A549 (cell line): ENCODE measurements around the gene COMMD10. TPM values are rescaled to one million over a fixed set of nuclear protein-coding genes. Genes with fewer than 3 reads are reported as not detected.

Experiments
- ATAC-seq, 2 experiments: fragments of 200-7000 bp in 1 of 2; fragments of >200 bp in 1 of 2; cut with Nextera tagmentation in 1 of 2; cut with Tn5 transposase in 1 of 2; 3 replicates each; pipeline versions ENCODE4 v1.8.0 to v1.9.1; 2018 to 2020; ENCODE audit warnings: mild to moderate bottlenecking in 1 of 2, moderate library complexity in 1 of 2
- CTCF ChIA-PET: fragments of 300-600 bp; sonication (Branson Sonifier 250); formaldehyde crosslinking; extraction: SDS; loops from one replicate; lab custom pipeline; 2021; ENCODE audit warnings: antibody characterized with exemption, inconsistent platforms; lab: Yijun Ruan, JAX
- POLR2A ChIA-PET: fragments of 350-600 bp; formaldehyde crosslinking; extraction: SDS; loops from one replicate; lab custom pipeline; 2021; ENCODE audit warnings: antibody characterized with exemption, inconsistent platforms; lab: Yijun Ruan, JAX
- DNase-seq, 2 experiments: peaks; one replicate each; pipeline versions ENCODE4 v3.0.0 to v3.0.0-alpha.2; 2011 to 2016; ENCODE audit warnings: low read depth in 1 of 2, low spot score in 1 of 2
- FAIRE-seq: peaks from 2 replicates; lab custom pipeline; 2011; peaks lifted over from hg19 to GRCh38; lab: Jason Lieb, UNC
- H3K27ac ChIP-seq, 2 experiments: fragments of >200 bp; sonication (Bioruptor Twin); formaldehyde crosslinking; 3 replicates each; pipeline ENCODE4 v1.5.1; 2016 to 2017
- H3K4me1 ChIP-seq: fragments of >200 bp; sonication (Bioruptor Twin); formaldehyde crosslinking; 3 replicates; pipeline ENCODE4 v1.6.1; 2016
- H3K4me2 ChIP-seq: fragments of >200 bp; sonication (Bioruptor Twin); formaldehyde crosslinking; 3 replicates; pipeline ENCODE4 v1.6.1; 2016
- H3K4me3 ChIP-seq: fragments of >200 bp; sonication (Bioruptor Twin); formaldehyde crosslinking; 3 replicates; pipeline ENCODE4 v1.5.1; 2016
- H3K9me3 ChIP-seq: fragments of >200 bp; sonication (Bioruptor Twin); formaldehyde crosslinking; 3 replicates; pipeline ENCODE4 v1.6.1; 2016
- BHLHE40 ChIP-seq: IDR thresholded peaks from 2 replicates; pipeline ENCODE4 v1.6.1; 2012; ENCODE audit warnings: low read depth, low read length, inconsistent platforms
- CBX8 ChIP-seq: fragments of 200-600 bp; sonication (generic); IDR thresholded peaks from 2 replicates; pipeline ENCODE4 v1.6.1; 2016
- CHD2 ChIP-seq: fragments of 150-350 bp; IDR thresholded peaks from 2 replicates; pipeline ENCODE4 v1.6.1; 2014; ENCODE audit warnings: low read length; ENCODE audit not compliant: partially characterized antibody
- CHD4 ChIP-seq: fragments of 200-600 bp; sonication (generic); IDR thresholded peaks from 2 replicates; pipeline ENCODE4 v1.6.1; 2016; ENCODE audit warnings: antibody characterized with exemption, mild to moderate bottlenecking, borderline replicate concordance
- E2F6 ChIP-seq: IDR thresholded peaks from 2 replicates; pipeline ENCODE4 v1.6.1; 2012; ENCODE audit warnings: low read depth, borderline replicate concordance
- EHF ChIP-seq: fragments of 250-450 bp; sonication (Bioruptor Pico); IDR thresholded peaks from 2 replicates; pipeline ENCODE4 v1.5.0; 2020; ENCODE audit warnings: mild to moderate bottlenecking
- EHMT2 ChIP-seq: fragments of 200-600 bp; sonication (generic); IDR thresholded peaks from 2 replicates; pipeline ENCODE4 v1.6.1; 2016; ENCODE audit warnings: antibody characterized with exemption, low read depth, mild to moderate bottlenecking, moderate library complexity
- EP300 ChIP-seq, 2 experiments: fragments of >200 bp; sonication (Bioruptor Twin); formaldehyde crosslinking; IDR thresholded peaks; 2 replicates in 1 of 2; 3 replicates in 1 of 2; pipeline ENCODE4 v1.6.1; 2016 to 2017
- FOSL2 ChIP-seq, 2 experiments: fragments of 450-650 bp in 1 of 2; fragments of >200 bp in 1 of 2; sonication (Bioruptor Twin) in 1 of 2; formaldehyde crosslinking; IDR thresholded peaks; 2 replicates each; pipeline versions ENCODE4 v1.5.0 to v1.6.1; 2016 to 2020; ENCODE audit warnings: mild to moderate bottlenecking in 1 of 2, moderate library complexity in 1 of 2
- GATA3 ChIP-seq: IDR thresholded peaks from 2 replicates; pipeline ENCODE4 v1.6.1; 2012; ENCODE audit warnings: borderline replicate concordance
- HDAC2 ChIP-seq: fragments of 200-600 bp; sonication (generic); IDR thresholded peaks from 2 replicates; pipeline ENCODE4 v1.6.1; 2016
- HOXB13 ChIP-seq: fragments of 250-450 bp; sonication (Bioruptor Pico); IDR thresholded peaks from 2 replicates; pipeline ENCODE4 v1.5.0; 2020; ENCODE audit warnings: low read depth, mild to moderate bottlenecking, moderate library complexity
- KDM1A ChIP-seq: fragments of 200-600 bp; sonication (generic); IDR thresholded peaks from 2 replicates; pipeline ENCODE4 v1.6.1; 2016; ENCODE audit warnings: low read depth, mild to moderate bottlenecking
- KDM5A ChIP-seq: fragments of 200-600 bp; sonication (generic); IDR thresholded peaks from 2 replicates; pipeline ENCODE4 v1.6.1; 2016; ENCODE audit warnings: antibody characterized with exemption, mild to moderate bottlenecking
- MAFK ChIP-seq: fragments of 450-650 bp; IDR thresholded peaks from 2 replicates; pipeline ENCODE4 v1.6.1; 2014; ENCODE audit not compliant: partially characterized antibody
- MAZ ChIP-seq: fragments of 150-350 bp; IDR thresholded peaks from 2 replicates; pipeline ENCODE4 v1.6.1; 2014; ENCODE audit warnings: antibody characterized with exemption, low read depth, low read length, borderline replicate concordance
- MYC ChIP-seq: IDR thresholded peaks from 2 replicates; pipeline ENCODE4 v1.6.1; 2012; ENCODE audit warnings: mild to moderate bottlenecking, inconsistent platforms, low read length, improper control_type of control experiment, borderline replicate concordance
- POLR2A ChIP-seq: IDR thresholded peaks from 2 replicates; pipeline ENCODE4 v1.6.1; 2012; ENCODE audit warnings: mild to moderate bottlenecking, low read length
- RAD21 ChIP-seq, 2 experiments: fragments of >200 bp in 1 of 2; sonication (Bioruptor Twin) in 1 of 2; formaldehyde crosslinking in 1 of 2; IDR thresholded peaks in 1 of 2; conservative IDR thresholded peaks in 1 of 2; 2 replicates in 1 of 2; 3 replicates in 1 of 2; pipeline ENCODE4 v1.6.1; 2012 to 2018; ENCODE audit warnings: inconsistent platforms in 1 of 2
- RFX5 ChIP-seq: fragments of 450-650 bp; IDR thresholded peaks from 2 replicates; pipeline ENCODE4 v1.7.1; 2014; ENCODE audit warnings: antibody characterized with exemption, mild to moderate bottlenecking, moderate library complexity
- RNF2 ChIP-seq: fragments of 200-600 bp; sonication (generic); IDR thresholded peaks from 2 replicates; pipeline ENCODE4 v1.6.1; 2016; ENCODE audit warnings: low read depth, mild to moderate bottlenecking, antibody characterized with exemption, moderate library complexity, borderline replicate concordance
- SREBF2 ChIP-seq: fragments of 450-650 bp; IDR thresholded peaks from 2 replicates; pipeline ENCODE4 v1.6.1; 2014; ENCODE audit warnings: mild to moderate bottlenecking, moderate library complexity
- TP53 ChIP-seq: fragments of 250-450 bp; sonication (Bioruptor Pico); IDR thresholded peaks from 2 replicates; pipeline ENCODE4 v1.5.0; 2021; ENCODE audit warnings: mild to moderate bottlenecking, moderate library complexity
- ZC3H11A ChIP-seq: fragments of 450-650 bp; IDR thresholded peaks from 2 replicates; pipeline ENCODE4 v1.6.1; 2014; ENCODE audit warnings: antibody characterized with exemption, mild to moderate bottlenecking
- WGBS: methylation state at CpG from one replicate; pipeline ENCODE4 v1.1.6; 2017; ENCODE audit errors: missing lambda C conversion rate; 5-methylcytosine and 5-hydroxymethylcytosine counted together
- polyA plus RNA-seq, 4 experiments: library from polyadenylated mRNA; depleted of rRNA in 3 of 4; stranded (reverse); fragments of >200 nt; fragmentation: RNase III in 1 of 4; extraction: RNeasy Plus Mini Kit Qiagen cat#74134 plus additional on column Dnase treatment in 1 of 4; gene quantifications; 2 replicates in 3 of 4; 3 replicates in 1 of 4; pipeline ENCODE4 v1.2.3, GENCODE V29; 2011 to 2017
- TF ChIP-seq, protein P1 (sequence below): fragments of >200 bp; sonication (Bioruptor Twin); formaldehyde crosslinking; IDR thresholded peaks from 3 replicates; pipeline ENCODE4 v1.5.1; 2016
- TF ChIP-seq, protein P2 (sequence below): fragments of 150-350 bp; IDR thresholded peaks from 2 replicates; pipeline ENCODE4 v1.6.1; 2014; ENCODE audit warnings: low read depth, mild to moderate bottlenecking, low read length
- TF ChIP-seq, protein P3 (sequence below): IDR thresholded peaks from 2 replicates; pipeline ENCODE4 v1.6.1; 2012

Gene COMMD10
- polyA plus RNA-seq, 2 of the 4 experiments (the other 2 are of a cell fraction) = 40.2 to 63.9 TPM

DNA sequence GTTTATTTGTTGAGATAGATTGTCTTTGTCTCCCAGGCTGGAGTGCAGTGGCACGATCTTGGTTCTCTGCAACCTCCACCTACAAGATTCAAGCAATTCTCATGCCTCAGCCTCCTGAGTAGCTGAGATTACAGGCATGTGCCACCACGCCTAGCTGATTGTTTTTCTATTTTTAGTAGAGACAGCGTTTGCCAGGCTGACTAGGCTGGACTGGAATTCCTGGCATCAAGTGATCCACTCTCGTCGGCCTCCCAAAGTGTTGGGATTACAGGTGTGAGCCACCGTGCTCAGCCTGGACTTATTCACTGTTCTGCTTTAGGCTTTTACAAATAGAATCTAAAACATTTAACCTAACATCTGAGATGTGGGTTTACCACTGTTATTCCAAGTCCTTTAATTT lies 91.3 kb downstream of the COMMD10 start:
- 70% methylated on average over 6 of the region's 6 CpGs for WGBS
- FAIRE-seq = no peak

DNA sequence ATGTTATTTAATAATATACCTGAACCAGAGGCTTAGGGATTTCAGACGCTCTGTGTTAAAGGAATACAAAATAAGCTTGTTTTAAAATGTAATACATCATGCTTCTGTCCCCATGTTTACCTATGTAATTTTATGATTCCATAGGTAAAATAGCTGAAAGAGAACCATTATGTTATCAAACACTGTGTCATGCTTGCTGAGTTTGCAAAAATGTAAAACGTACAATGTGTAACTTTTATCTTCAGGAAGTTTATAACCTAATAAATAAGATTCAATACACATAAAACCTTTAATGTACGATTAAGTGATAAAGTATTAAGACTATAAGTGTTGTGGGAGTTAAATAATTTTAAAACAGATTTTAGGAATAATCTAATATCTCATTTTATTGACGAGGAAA lies 94.1 kb downstream of the COMMD10 start:
- DNase-seq (no peak), ATAC-seq (no peak), FAIRE-seq (no peak)
- WGBS = 81% methylated on average over 4 of the region's 4 CpGs
- H3K4me2 ChIP-seq = no peak overlapping the region
- no peak overlapping the region for H3K27ac ChIP-seq
- H3K4me3 ChIP-seq = no peak overlapping the region
- no peaks in the 10 kb centered on the region for H3K9me3 ChIP-seq
- H3K4me1 ChIP-seq = no peaks in the 10 kb centered on the region
- ChIA-PET POLR2A (no interaction called here), CTCF (no interaction called here)
- no peak for TF ChIP-seq HDAC2
- TF ChIP-seq, protein P1, sequence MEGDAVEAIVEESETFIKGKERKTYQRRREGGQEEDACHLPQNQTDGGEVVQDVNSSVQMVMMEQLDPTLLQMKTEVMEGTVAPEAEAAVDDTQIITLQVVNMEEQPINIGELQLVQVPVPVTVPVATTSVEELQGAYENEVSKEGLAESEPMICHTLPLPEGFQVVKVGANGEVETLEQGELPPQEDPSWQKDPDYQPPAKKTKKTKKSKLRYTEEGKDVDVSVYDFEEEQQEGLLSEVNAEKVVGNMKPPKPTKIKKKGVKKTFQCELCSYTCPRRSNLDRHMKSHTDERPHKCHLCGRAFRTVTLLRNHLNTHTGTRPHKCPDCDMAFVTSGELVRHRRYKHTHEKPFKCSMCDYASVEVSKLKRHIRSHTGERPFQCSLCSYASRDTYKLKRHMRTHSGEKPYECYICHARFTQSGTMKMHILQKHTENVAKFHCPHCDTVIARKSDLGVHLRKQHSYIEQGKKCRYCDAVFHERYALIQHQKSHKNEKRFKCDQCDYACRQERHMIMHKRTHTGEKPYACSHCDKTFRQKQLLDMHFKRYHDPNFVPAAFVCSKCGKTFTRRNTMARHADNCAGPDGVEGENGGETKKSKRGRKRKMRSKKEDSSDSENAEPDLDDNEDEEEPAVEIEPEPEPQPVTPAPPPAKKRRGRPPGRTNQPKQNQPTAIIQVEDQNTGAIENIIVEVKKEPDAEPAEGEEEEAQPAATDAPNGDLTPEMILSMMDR = no peak
- TF ChIP-seq CBX8 = no peak
- TF ChIP-seq HOXB13 (CRISPR knock-in tag) = no peak
- no peak for TF ChIP-seq RNF2
- TF ChIP-seq KDM5A = no peak
- peak; percentile 70 for TF ChIP-seq MAFK
- no peak for TF ChIP-seq EP300 (IDR thresholded peaks at IDR 0.05)
- TF ChIP-seq KDM1A = no peak

More for the DNA sequence above, 91.3 kb downstream of the COMMD10 start:
- ChIA-PET CTCF (no interaction called here), POLR2A (no interaction called here)
- H3K4me2 ChIP-seq = no peak overlapping the region
- DNase-seq (no peak), ATAC-seq (no peak)
- no peaks in the 10 kb centered on the region for H3K4me1 ChIP-seq
- no peak overlapping the region for H3K4me3 ChIP-seq
- H3K9me3 ChIP-seq = no peaks in the 10 kb centered on the region
- TF ChIP-seq GATA3 (no peak), RFX5 (no peak), CBX8 (no peak), HOXB13 (CRISPR knock-in tag) (no peak), RAD21 (conservative IDR thresholded peaks at IDR 0.05 in 1 of 2, IDR thresholded peaks at IDR 0.05 in 1 of 2) (no peak), BHLHE40 (no peak), FOSL2 (IDR thresholded peaks at IDR 0.05) (no peak), FOSL2 (CRISPR knock-in tag; IDR thresholded peaks at IDR 0.05) (no peak), EHMT2 (no peak), EHF (no peak), SREBF2 (no peak), MYC (no peak), E2F6 (no peak), MAZ (no peak), TP53 (no peak), ZC3H11A (no peak)
- TF ChIP-seq, protein P2, sequence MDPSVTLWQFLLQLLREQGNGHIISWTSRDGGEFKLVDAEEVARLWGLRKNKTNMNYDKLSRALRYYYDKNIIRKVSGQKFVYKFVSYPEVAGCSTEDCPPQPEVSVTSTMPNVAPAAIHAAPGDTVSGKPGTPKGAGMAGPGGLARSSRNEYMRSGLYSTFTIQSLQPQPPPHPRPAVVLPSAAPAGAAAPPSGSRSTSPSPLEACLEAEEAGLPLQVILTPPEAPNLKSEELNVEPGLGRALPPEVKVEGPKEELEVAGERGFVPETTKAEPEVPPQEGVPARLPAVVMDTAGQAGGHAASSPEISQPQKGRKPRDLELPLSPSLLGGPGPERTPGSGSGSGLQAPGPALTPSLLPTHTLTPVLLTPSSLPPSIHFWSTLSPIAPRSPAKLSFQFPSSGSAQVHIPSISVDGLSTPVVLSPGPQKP = no peak
- no peak overlapping the region for H3K27ac ChIP-seq

DNA sequence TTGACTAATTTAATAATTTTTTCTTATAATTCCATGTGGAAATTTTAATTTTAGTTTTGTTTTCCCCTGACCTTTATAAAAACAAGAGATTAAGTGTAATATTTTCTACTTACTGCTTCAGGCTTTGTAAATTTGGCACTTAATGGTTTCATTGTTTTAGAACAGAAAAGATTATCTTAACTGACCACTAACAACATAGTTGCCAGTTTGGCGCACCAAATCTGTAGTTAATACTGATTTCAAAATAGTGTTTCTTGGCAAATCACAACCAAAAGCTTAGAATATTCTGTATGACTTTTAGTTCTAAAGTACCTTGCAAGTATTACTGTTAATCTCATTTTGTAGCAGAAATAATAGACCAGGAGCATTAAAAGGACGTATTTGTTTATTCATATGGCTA lies 124.3 kb downstream of the COMMD10 start:
- TF ChIP-seq HDAC2 (no peak), SREBF2 (no peak), POLR2A (no peak), CHD2 (no peak), CHD4 (no peak)
- TF ChIP-seq, protein P3, sequence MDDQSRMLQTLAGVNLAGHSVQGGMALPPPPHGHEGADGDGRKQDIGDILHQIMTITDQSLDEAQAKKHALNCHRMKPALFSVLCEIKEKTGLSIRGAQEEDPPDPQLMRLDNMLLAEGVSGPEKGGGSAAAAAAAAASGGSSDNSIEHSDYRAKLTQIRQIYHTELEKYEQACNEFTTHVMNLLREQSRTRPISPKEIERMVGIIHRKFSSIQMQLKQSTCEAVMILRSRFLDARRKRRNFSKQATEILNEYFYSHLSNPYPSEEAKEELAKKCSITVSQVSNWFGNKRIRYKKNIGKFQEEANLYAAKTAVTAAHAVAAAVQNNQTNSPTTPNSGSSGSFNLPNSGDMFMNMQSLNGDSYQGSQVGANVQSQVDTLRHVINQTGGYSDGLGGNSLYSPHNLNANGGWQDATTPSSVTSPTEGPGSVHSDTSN = no peak

More for the DNA sequence above, 124.3 kb downstream of the COMMD10 start:
- H3K9me3 ChIP-seq = no peaks in the 10 kb centered on the region
- DNase-seq (no peak), ATAC-seq (no peak), FAIRE-seq (no peak)
- 87% methylated on average over 2 of the region's 2 CpGs for WGBS
- H3K4me3 ChIP-seq = no peak overlapping the region
- no peaks in the 10 kb centered on the region for H3K4me1 ChIP-seq
- H3K27ac ChIP-seq = no peak overlapping the region
- ChIA-PET POLR2A (no interaction called here), CTCF (no interaction called here)
- H3K4me2 ChIP-seq = no peak overlapping the region
